PC-3 (cell line): Measurements from ENCODE around the gene LSM2.

ENCODE experiments used
- EZH2 ChIP-seq: fragments of 300-600 bp; sonication (generic); IDR thresholded peaks from one replicate; pipeline ENCODE4 v1.6.1; 2017; ENCODE audit warnings: antibody characterized with exemption, mild to moderate bottlenecking, low read length; ENCODE audit not compliant: unreplicated experiment
- EZH2phosphoT487 ChIP-seq: fragments of 300-600 bp; sonication (generic); IDR thresholded peaks from 2 replicates; pipeline ENCODE4 v1.6.1; 2018; ENCODE audit warnings: mild to moderate bottlenecking, antibody characterized with exemption, low read length, borderline replicate concordance
- TF ChIP-seq, protein P1 (sequence below): fragments of 300-600 bp; sonication (generic); conservative IDR thresholded peaks from 2 replicates; pipeline ENCODE4 v1.5.1; 2017; ENCODE audit warnings: antibody characterized with exemption, low read depth, mild to moderate bottlenecking, low read length

DNA sequence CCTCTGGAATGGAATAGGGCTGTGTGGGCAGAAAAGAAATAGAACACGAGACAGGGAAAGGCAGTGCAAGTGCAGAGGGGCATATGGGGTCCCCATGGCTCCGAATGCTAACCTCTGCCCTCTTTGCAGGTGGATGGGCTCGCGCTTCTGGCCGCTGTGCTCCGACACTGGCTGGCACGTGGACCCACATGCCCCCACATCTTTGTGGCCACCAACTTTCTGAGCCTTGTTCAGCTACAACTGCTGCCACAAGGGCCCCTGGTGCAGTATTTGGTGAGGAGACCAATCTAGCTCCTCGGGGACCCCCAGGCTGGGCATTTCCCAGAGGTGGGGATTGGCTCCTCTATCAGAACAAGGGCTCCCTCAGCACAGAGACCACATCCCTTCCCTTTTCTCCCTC is 45.4 kb downstream of the LSM2 start:
- TF ChIP-seq, protein P1, sequence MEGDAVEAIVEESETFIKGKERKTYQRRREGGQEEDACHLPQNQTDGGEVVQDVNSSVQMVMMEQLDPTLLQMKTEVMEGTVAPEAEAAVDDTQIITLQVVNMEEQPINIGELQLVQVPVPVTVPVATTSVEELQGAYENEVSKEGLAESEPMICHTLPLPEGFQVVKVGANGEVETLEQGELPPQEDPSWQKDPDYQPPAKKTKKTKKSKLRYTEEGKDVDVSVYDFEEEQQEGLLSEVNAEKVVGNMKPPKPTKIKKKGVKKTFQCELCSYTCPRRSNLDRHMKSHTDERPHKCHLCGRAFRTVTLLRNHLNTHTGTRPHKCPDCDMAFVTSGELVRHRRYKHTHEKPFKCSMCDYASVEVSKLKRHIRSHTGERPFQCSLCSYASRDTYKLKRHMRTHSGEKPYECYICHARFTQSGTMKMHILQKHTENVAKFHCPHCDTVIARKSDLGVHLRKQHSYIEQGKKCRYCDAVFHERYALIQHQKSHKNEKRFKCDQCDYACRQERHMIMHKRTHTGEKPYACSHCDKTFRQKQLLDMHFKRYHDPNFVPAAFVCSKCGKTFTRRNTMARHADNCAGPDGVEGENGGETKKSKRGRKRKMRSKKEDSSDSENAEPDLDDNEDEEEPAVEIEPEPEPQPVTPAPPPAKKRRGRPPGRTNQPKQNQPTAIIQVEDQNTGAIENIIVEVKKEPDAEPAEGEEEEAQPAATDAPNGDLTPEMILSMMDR = no peak
- no peak for TF ChIP-seq EZH2
- TF ChIP-seq EZH2phosphoT487 = no peak
